NCI-H2107 treated with DMSO at 0.1 percent for 48 hours (cell line): ENCODE data around the gene KIRREL2.
A peak's percentile ranks its signal among the peaks of the same experiment; 100 is the strongest.
"Not testable (repeated sequence)": the region's sequence is repeated elsewhere in the genome, so short reads cannot be mapped to it uniquely, and the experiment has no call there.

ENCODE experiments used
- DNase-seq: peaks from one replicate; lab custom pipeline; 2025; ENCODE audit not compliant: unreplicated experiment; lab: John Stamatoyannopoulos, UW

KIRREL2 gene

GRCh38 chr19:35895911-35896642 is 39.4 kb downstream of the KIRREL2 start:
- DNase-seq = no peak

- DNase-seq = no peak
Measured at GRCh38 chr19:35896643-35897040, 39.9 kb downstream of the KIRREL2 start.

GRCh38 chr19:35897706-35898451 is 41.2 kb downstream of the KIRREL2 start:
- DNase-seq = no peak

GRCh38 chr19:35898499-35898809 is 41.7 kb downstream of the KIRREL2 start:
- DNase-seq = no peak

- peak; percentile 10 for DNase-seq
Measured at GRCh38 chr19:35899547-35900214, 43.0 kb downstream of the KIRREL2 start.

GRCh38 chr19:35901055-35901644 is 44.4 kb downstream of the KIRREL2 start:
- no peak for DNase-seq

- DNase-seq = no peak
Measured at GRCh38 chr19:35901854-35902661, 45.3 kb downstream of the KIRREL2 start, which contains the start of gene HCST. Gene HCST (plus strand): TSS chr19:35902529. CDS start chr19:35902594, 65 bp downstream.

- no peak for DNase-seq
Measured at GRCh38 chr19:35902870-35903475, 46.3 kb downstream of the KIRREL2 start.

- peak; percentile 18 for DNase-seq
Measured at GRCh38 chr19:35903550-35904179, 47.0 kb downstream of the KIRREL2 start.

GRCh38 chr19:35904311-35905068 is 47.8 kb downstream of the KIRREL2 start:
- no peak for DNase-seq

- no peak for DNase-seq
Measured at GRCh38 chr19:35905178-35905727, 48.5 kb downstream of the KIRREL2 start.

GRCh38 chr19:35907377-35907745 is 50.6 kb downstream of the KIRREL2 start:
- DNase-seq = no peak

- no peak for DNase-seq
Measured at GRCh38 chr19:35908010-35908441, 51.3 kb downstream of the KIRREL2 start, which contains the start of gene TYROBP. Gene TYROBP (minus strand): TSS chr19:35908295. CDS start chr19:35908228, 67 bp downstream.

GRCh38 chr19:35908973-35909683 is 52.4 kb downstream of the KIRREL2 start:
- DNase-seq = no peak

GRCh38 chr19:35909684-35910035 is 52.9 kb downstream of the KIRREL2 start:
- DNase-seq = no peak

GRCh38 chr19:35910355-35910754 is 53.6 kb downstream of the KIRREL2 start:
- not testable (repeated sequence) for DNase-seq

GRCh38 chr19:35911173-35911572 is 54.5 kb downstream of the KIRREL2 start:
- DNase-seq = no peak

- DNase-seq = no peak
Measured at GRCh38 chr19:35911790-35912189, 55.1 kb downstream of the KIRREL2 start.
